Trophoblast cell (in vitro differentiated cells and primary cell): Measurements from ENCODE around the gene PTPN3.

ENCODE experiments used
- DNase-seq, 2 donors: peaks; one replicate each; pipeline ENCODE4 v3.0.0-alpha.2; 2016
- H2AFZ ChIP-seq: 2 replicates; pipeline ENCODE4 v1.6.1; 2013; ENCODE audit warnings: low read length, moderate library complexity, mild to moderate bottlenecking; ENCODE audit not compliant: insufficient read depth, poor library complexity
- H2AK5ac ChIP-seq: 2 replicates; pipeline ENCODE4 v1.6.1; 2013; ENCODE audit warnings: mild to moderate bottlenecking, low read length
- H2BK120ac ChIP-seq: 2 replicates; pipeline ENCODE4 v1.6.1; 2013; ENCODE audit warnings: low read length, mild to moderate bottlenecking, moderate library complexity; ENCODE audit not compliant: insufficient read depth, poor library complexity
- H2BK12ac ChIP-seq: 2 replicates; pipeline ENCODE4 v1.6.1; 2013; ENCODE audit warnings: mild to moderate bottlenecking, low read length, moderate library complexity
- H2BK5ac ChIP-seq: 2 replicates; pipeline ENCODE4 v1.6.1; 2013; ENCODE audit warnings: low read length, low read depth, moderate library complexity, mild to moderate bottlenecking; ENCODE audit not compliant: poor library complexity
- H3K14ac ChIP-seq: 2 replicates; pipeline ENCODE4 v1.6.1; 2013; ENCODE audit warnings: mild to moderate bottlenecking, low read length
- H3K18ac ChIP-seq: 2 replicates; pipeline ENCODE4 v1.6.1; 2013; ENCODE audit warnings: mild to moderate bottlenecking, low read length
- H3K23ac ChIP-seq: 2 replicates; pipeline ENCODE4 v1.6.1; 2013; ENCODE audit warnings: low read length
- H3K27ac ChIP-seq: 2 replicates; pipeline ENCODE4 v1.5.1; 2013; ENCODE audit warnings: low read depth, mild to moderate bottlenecking, inconsistent platforms, low read length, moderate library complexity
- H3K27me3 ChIP-seq: 2 replicates; pipeline ENCODE4 v1.6.1; 2013; ENCODE audit warnings: inconsistent platforms, mild to moderate bottlenecking, low read length, moderate library complexity; ENCODE audit not compliant: insufficient read depth
- H3K36me3 ChIP-seq, 2 experiments: 1 replicate in 1 of 2; 2 replicates in 1 of 2; pipeline ENCODE4 v1.6.1; 2013; ENCODE audit warnings: low read length in 2 of 2, mild to moderate bottlenecking in 2 of 2, moderate library complexity in 1 of 2; ENCODE audit not compliant: insufficient read depth in 2 of 2, control insufficient read depth in 1 of 2
- H3K4ac ChIP-seq: 2 replicates; pipeline ENCODE4 v1.6.1; 2013; ENCODE audit warnings: low read depth, mild to moderate bottlenecking, low read length, moderate library complexity
- H3K4me1 ChIP-seq, 2 experiments: 1 replicate in 1 of 2; 2 replicates in 1 of 2; pipeline ENCODE4 v1.6.1; 2013; ENCODE audit warnings: low read length in 2 of 2, mild to moderate bottlenecking in 2 of 2, moderate library complexity in 1 of 2; ENCODE audit not compliant: insufficient read depth in 2 of 2, control insufficient read depth in 1 of 2
- H3K4me2 ChIP-seq: 2 replicates; pipeline ENCODE4 v1.6.1; 2013; ENCODE audit warnings: inconsistent platforms, mild to moderate bottlenecking, low read length, moderate library complexity
- H3K4me3 ChIP-seq: 2 replicates; pipeline ENCODE4 v1.5.1; 2013; ENCODE audit warnings: mild to moderate bottlenecking, low read depth, low read length, inconsistent platforms
- H3K79me1 ChIP-seq: one replicate; pipeline ENCODE4 v1.6.1; 2013; ENCODE audit warnings: low read length
- H3K79me2 ChIP-seq: 2 replicates; pipeline ENCODE4 v1.6.1; 2013; ENCODE audit warnings: low read length, mild to moderate bottlenecking; ENCODE audit not compliant: control insufficient read depth, insufficient read depth, poor library complexity
- H3K9ac ChIP-seq: 2 replicates; pipeline ENCODE4 v1.6.1; 2013; ENCODE audit warnings: mild to moderate bottlenecking, low read length
- H3K9me3 ChIP-seq: 2 replicates; pipeline ENCODE4 v1.6.1; 2013; ENCODE audit warnings: low read depth, mild to moderate bottlenecking, control low read depth, inconsistent platforms, low read length; ENCODE audit not compliant: insufficient read depth
- H4K12ac ChIP-seq: 2 replicates; pipeline ENCODE4 v1.6.1; 2013; ENCODE audit warnings: low read depth, mild to moderate bottlenecking, low read length, moderate library complexity
- H4K8ac ChIP-seq: 2 replicates; pipeline ENCODE4 v1.6.1; 2013; ENCODE audit warnings: low read depth, mild to moderate bottlenecking, low read length, moderate library complexity
- H4K91ac ChIP-seq: one replicate; pipeline ENCODE4 v1.6.1; 2013; ENCODE audit warnings: low read depth, mild to moderate bottlenecking, low read length, moderate library complexity
- WGBS: extraction: QIAGEN DNeasy Blood & Tissue Kit; methylation state at CpG from one replicate; pipeline ENCODE4 v1.1.7; 2013; ENCODE audit warnings: missing lambda C conversion rate; ENCODE audit not compliant: insufficient read length, insufficient coverage; ENCODE audit errors: extremely low coverage; 5-methylcytosine and 5-hydroxymethylcytosine counted together

Gene PTPN3

DNA sequence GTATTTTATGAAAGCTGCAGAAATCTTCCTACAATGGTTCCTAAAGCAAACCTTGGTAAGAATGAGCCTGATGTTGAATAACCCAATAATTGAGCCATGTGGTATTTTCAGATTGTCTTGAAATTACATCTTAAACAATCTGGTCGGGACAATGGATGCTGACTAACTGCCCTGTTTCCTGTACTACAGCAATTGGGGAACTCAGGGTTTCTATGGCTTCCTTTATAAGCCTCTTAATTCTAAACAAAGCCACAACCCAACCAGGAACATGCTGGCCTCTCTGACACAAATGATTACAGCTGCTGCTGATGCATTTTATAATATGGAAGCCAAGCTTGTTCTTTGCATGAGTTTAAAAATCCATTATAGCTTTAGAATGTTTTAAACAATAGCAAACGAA, 30.2 kb downstream of the PTPN3 start:
- no peak overlapping the region for H3K18ac ChIP-seq
- H3K9me3 ChIP-seq = no peaks in the 10 kb centered on the region
- H3K4ac ChIP-seq = no peak overlapping the region
- no peak overlapping the region for H3K14ac ChIP-seq
- no peak overlapping the region for H3K23ac ChIP-seq
- no CpG with 5 or more reads among the region's 2 CpGs for WGBS
- H3K27ac ChIP-seq = no peak overlapping the region
- no peaks in the 10 kb centered on the region for H3K36me3 ChIP-seq
- no peak overlapping the region for H4K8ac ChIP-seq
- DNase-seq = no peak
- no peak overlapping the region for H4K91ac ChIP-seq
- H3K27me3 ChIP-seq = no peaks in the 10 kb centered on the region
- no peak overlapping the region for H2AFZ ChIP-seq
- no peaks in the 10 kb centered on the region for H3K79me2 ChIP-seq
- no peak overlapping the region for H2BK120ac ChIP-seq
- H2BK5ac ChIP-seq = no peak overlapping the region
- H4K12ac ChIP-seq = no peak overlapping the region
- H3K79me1 ChIP-seq = no peaks in the 10 kb centered on the region
- H3K4me2 ChIP-seq = no peak overlapping the region
- no peak overlapping the region for H2AK5ac ChIP-seq
- H3K4me3 ChIP-seq = no peak overlapping the region
- no peak overlapping the region for H3K9ac ChIP-seq
- no peaks in the 10 kb centered on the region for H3K4me1 ChIP-seq
- H2BK12ac ChIP-seq = no peak overlapping the region

DNA sequence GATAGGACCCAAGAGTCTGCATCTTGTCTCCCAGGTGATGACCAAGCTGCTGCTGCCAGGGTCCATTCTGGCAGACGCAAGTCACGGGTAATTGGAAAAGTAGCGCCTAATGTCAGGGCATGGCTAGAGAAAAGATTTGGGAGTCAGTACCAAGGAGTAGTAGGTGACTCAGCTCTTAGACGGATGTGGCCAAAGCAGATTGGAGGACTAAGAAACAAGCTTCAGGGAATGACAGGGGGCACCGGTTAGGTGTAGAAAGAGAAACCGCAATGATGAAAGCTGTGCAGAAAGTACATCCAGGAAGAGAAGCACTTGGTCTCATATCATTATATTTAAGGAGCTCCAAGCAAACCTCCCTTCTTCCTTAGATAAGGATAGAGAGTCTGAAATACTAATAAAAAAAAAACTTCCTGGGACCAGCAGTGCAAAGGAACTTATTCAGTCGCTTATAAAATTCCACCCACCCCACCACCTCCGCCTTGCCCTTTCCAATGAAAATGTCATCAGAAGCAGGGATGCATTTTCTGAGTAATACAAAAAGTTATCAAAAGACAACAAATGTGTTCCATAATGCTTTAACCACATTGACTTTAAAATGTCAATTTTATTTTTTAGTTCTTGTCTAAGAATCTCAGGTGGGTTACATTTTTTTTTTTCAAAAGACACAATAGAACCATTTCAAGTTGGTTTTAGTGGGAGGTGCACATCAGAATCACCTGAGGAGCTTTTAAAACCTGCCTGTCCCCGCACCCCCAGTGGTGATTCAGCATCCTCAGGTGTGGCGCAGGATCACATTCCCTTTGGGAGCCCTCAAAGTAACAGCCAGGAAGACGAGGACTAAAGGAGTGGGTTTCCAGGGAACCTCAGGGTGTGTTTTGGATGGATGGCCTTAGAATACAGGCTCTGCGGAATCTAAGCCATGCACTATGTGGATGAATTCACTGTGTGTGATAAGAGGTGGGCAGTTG, 31.2 kb downstream of the PTPN3 start:
- no peak overlapping the region for H2AFZ ChIP-seq
- H3K23ac ChIP-seq = no peak overlapping the region
- no peak overlapping the region for H3K4ac ChIP-seq
- H3K18ac ChIP-seq = no peak overlapping the region
- no peak overlapping the region for H4K12ac ChIP-seq
- no peak overlapping the region for H4K8ac ChIP-seq
- H2BK12ac ChIP-seq = no peak overlapping the region
- H3K79me1 ChIP-seq = no peaks in the 10 kb centered on the region
- no peak overlapping the region for H3K4me2 ChIP-seq
- WGBS = no CpG with 5 or more reads among the region's 12 CpGs
- H3K9me3 ChIP-seq = peaks cover 2% of the 10 kb centered on the region
- H3K14ac ChIP-seq = no peak overlapping the region
- no peaks in the 10 kb centered on the region for H3K27me3 ChIP-seq
- H3K4me1 ChIP-seq = no peaks in the 10 kb centered on the region
- no peaks in the 10 kb centered on the region for H3K36me3 ChIP-seq
- H3K27ac ChIP-seq = no peak overlapping the region
- no peak overlapping the region for H3K9ac ChIP-seq
- H3K79me2 ChIP-seq = no peaks in the 10 kb centered on the region
- no peak overlapping the region for H2AK5ac ChIP-seq
- no peak overlapping the region for H4K91ac ChIP-seq
- H3K4me3 ChIP-seq = no peak overlapping the region
- H2BK120ac ChIP-seq = no peak overlapping the region
- DNase-seq = no peak
- no peak overlapping the region for H2BK5ac ChIP-seq

DNA sequence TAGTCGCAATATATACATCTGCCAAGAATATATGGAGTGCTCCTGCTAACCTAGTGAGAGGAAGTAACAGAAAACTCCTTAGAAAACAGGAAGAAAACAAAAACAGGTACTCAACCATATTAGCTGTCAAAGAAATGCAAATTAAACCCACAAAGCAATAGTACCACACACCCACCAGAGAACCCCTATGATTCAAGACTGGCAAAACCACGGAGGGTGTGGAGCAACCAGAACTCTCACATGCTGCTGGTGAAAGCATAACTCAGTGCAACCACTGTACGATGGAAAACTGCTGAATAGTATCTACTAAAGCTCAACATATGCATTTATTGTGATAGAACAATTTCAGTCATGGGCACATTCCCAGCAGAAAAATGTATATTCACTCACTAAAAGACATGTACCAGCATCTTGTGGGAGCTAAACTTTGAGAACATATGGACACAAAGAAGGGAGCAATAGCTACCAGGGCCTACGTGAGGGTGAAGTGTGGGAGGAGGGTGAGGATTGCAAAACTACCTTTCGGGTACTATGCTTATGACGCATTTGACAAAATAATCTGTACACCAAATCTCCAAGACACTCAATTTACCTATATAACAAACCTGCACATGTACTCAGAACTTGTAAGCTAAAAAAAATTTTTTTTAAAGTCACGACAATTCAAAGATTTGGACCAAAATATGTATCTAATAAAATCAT, 34.0 kb downstream of the PTPN3 start:
- H3K4me1 ChIP-seq = peaks cover 3 to 4% of the 10 kb centered on the region in 2 experiments
- no peaks in the 10 kb centered on the region for H3K36me3 ChIP-seq
- peaks cover 2% of the 10 kb centered on the region for H3K9me3 ChIP-seq
- H2BK120ac ChIP-seq = no peak overlapping the region
- H3K4me3 ChIP-seq = no peak overlapping the region
- no peak overlapping the region for H4K91ac ChIP-seq
- H4K12ac ChIP-seq = no peak overlapping the region
- no peaks in the 10 kb centered on the region for H3K27me3 ChIP-seq
- no peak overlapping the region for H3K23ac ChIP-seq
- no peak overlapping the region for H3K14ac ChIP-seq
- no peak overlapping the region for H2BK12ac ChIP-seq
- H4K8ac ChIP-seq = no peak overlapping the region
- no peak overlapping the region for H2AFZ ChIP-seq
- H3K79me2 ChIP-seq = no peaks in the 10 kb centered on the region
- H3K4me2 ChIP-seq = no peak overlapping the region
- H3K79me1 ChIP-seq = no peaks in the 10 kb centered on the region
- no peak overlapping the region for H3K27ac ChIP-seq
- no peak overlapping the region for H2AK5ac ChIP-seq
- DNase-seq = peak in 1 of 2 donors; percentile 74
- H3K18ac ChIP-seq = no peak overlapping the region
- no peak overlapping the region for H2BK5ac ChIP-seq
- no CpG with 5 or more reads among the region's 7 CpGs for WGBS
- no peak overlapping the region for H3K4ac ChIP-seq
- H3K9ac ChIP-seq = no peak overlapping the region

DNA sequence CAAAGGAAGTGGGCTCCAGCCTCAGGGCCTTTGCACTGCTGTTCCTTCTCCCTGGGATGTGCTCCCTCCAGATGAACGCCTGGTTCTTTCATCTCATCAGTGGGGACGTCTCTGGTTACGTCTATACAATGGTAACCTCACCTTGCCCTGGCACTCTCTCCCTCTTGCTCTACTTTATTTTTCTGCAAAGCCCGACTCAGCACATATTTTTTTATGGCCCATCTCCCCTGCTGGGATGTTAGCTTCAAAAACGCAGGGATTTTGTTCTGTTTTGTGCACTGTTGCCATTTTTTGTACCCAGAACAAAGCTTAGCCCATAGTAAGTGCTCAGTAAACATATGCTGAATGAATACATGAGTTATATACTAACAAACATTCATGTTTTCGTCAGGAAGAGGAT, 37.5 kb downstream of the PTPN3 start:
- no peak for DNase-seq
- H2AFZ ChIP-seq = no peak overlapping the region
- no peak overlapping the region for H2BK12ac ChIP-seq
- no peak overlapping the region for H2BK5ac ChIP-seq
- no peak overlapping the region for H2AK5ac ChIP-seq
- peak overlapping the region; percentile 10 for H3K4me3 ChIP-seq
- WGBS = no CpG with 5 or more reads among the region's 6 CpGs
- H3K36me3 ChIP-seq = no peaks in the 10 kb centered on the region
- no peak overlapping the region for H3K23ac ChIP-seq
- H4K8ac ChIP-seq = no peak overlapping the region
- H3K4ac ChIP-seq = no peak overlapping the region
- no peaks in the 10 kb centered on the region for H3K27me3 ChIP-seq
- H3K79me2 ChIP-seq = no peaks in the 10 kb centered on the region
- peaks cover 7% of the 10 kb centered on the region in 2 experiments for H3K4me1 ChIP-seq
- H3K27ac ChIP-seq = no peak overlapping the region
- no peak overlapping the region for H2BK120ac ChIP-seq
- H3K4me2 ChIP-seq = no peak overlapping the region
- no peak overlapping the region for H3K9ac ChIP-seq
- H3K14ac ChIP-seq = no peak overlapping the region
- H3K18ac ChIP-seq = no peak overlapping the region
- no peak overlapping the region for H4K12ac ChIP-seq
- peaks cover 2% of the 10 kb centered on the region for H3K9me3 ChIP-seq
- H3K79me1 ChIP-seq = no peaks in the 10 kb centered on the region
- no peak overlapping the region for H4K91ac ChIP-seq
